Measurements from ENCODE around the gene ADGRL1. TPM values are rescaled to one million over a fixed set of nuclear protein-coding genes. Genes with fewer than 3 reads are reported as not detected.

Gene ADGRL1
- total and polyA plus RNA-seq, 10 of the 15 experiments (the other 5 are each of a cell fraction or from before 2014, with no cell fraction given), result 0.05 to 4.8 (median 0.71) TPM

DNA sequence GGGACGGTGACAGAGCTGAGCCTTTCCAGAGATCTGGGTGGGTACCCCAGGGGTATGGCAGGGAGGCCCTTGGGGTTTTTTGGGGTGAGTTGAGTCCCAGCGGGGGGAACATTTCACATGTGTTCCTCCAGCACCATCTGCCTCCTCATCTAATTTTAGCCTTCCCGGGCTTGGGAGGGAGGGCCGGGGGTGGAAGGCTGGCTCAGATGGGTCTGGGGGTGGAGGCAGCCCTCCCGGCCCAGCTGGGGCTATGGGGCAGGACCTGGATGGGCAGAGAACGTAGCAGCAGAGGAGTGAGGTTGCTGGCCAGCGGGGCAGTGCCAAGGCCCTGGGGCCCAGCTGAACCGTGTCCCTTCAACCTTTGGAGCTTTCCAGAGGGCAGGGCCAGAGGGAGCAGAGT lies 23.5 kb downstream of the ADGRL1 start:
- TF ChIP-seq SMC3 (IDR thresholded peaks at IDR 0.05; ENCODE audit: borderline replicate concordance, low read length), result no peak
- TF ChIP-seq, protein P1, sequence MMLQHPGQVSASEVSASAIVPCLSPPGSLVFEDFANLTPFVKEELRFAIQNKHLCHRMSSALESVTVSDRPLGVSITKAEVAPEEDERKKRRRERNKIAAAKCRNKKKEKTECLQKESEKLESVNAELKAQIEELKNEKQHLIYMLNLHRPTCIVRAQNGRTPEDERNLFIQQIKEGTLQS (IDR thresholded peaks at IDR 0.05; ENCODE audit: borderline replicate concordance, extremely low read depth, low read depth, low read length), result no peak
- no peak for TF ChIP-seq GABPA (IDR thresholded peaks at IDR 0.05; ENCODE audit: low read depth)
- H3K27ac ChIP-seq (ENCODE audit: control insufficient read depth, insufficient read depth), result no peak overlapping the region
- H3K4me1 ChIP-seq (ENCODE audit: control insufficient read depth, insufficient read depth, low read length), result no peaks in the 10 kb centered on the region
- no peaks in the 10 kb centered on the region for H3K27me3 ChIP-seq (replicated peaks in 1 of 2; ENCODE audit: control insufficient read depth in 2 of 2, insufficient read depth in 2 of 2, low read length in 1 of 2)
- SMC1A ChIA-PET (ENCODE audit: uncharacterized antibody, unreplicated experiment), result no interaction called here
- intact Hi-C loops (cut with micrococcal nuclease; ENCODE audit: unreplicated experiment), result no loop called here
- CTCF ChIA-PET, result no interaction called here
- no peak overlapping the region for H2AFZ ChIP-seq (ENCODE audit: control insufficient read depth, low read depth, low read length)
- WGBS (ENCODE audit: insufficient coverage, insufficient replicate concordance, low lambda C conversion rate, missing lambda C conversion rate), result 32% methylated on average over 8 of the region's 8 CpGs
- no peak for FAIRE-seq
- H3K4me2 ChIP-seq (ENCODE audit: control insufficient read depth, insufficient read depth), result no peak overlapping the region
- POLR2A ChIA-PET, result no interaction called here
- no TSS peak for BruUV-seq (replicated peaks)
- no peaks in the 10 kb centered on the region for H3K9me3 ChIP-seq (replicated peaks; ENCODE audit: control insufficient read depth, insufficient read depth, low read length)
- in situ Hi-C loops (cut with MboI), result no loop called here
- H3K36me3 ChIP-seq (ENCODE audit: control insufficient read depth in 2 of 2, insufficient read depth in 2 of 2, low read length in 1 of 2), result no peaks in the 10 kb centered on the region
- H3K79me2 ChIP-seq (ENCODE audit: control insufficient read depth, insufficient read depth, low read length), result no peaks in the 10 kb centered on the region
- H4K20me1 ChIP-seq (ENCODE audit: control insufficient read depth, insufficient read depth), result no peaks in the 10 kb centered on the region
- no peak overlapping the region for H3K4me3 ChIP-seq
- RAD21 ChIA-PET (ENCODE audit: unreplicated experiment), result no interaction called here
- DNase-seq (ENCODE audit: low read depth, low spot score), result no peak
- H3K9ac ChIP-seq (ENCODE audit: control insufficient read depth, insufficient read depth, low read length), result no peak overlapping the region
- no peak for ATAC-seq

DNA sequence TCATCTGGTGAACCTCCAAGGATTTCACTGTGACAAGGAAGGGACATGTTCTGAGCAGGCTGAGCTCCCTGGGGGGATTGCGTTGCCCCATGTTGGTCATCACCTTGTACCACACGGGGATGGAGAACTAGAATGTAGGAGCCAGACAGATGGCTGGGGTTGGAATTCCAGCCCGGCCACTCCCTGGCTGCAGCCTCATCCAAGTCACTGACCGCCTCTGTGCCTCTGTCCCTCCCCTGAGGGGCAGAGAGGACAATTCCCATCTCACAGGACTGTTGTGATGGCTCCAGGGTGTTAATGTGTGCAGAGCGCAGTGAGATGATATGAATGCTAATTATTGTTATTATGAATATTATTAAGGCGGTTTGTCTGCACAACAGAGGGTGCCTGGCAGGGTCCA lies 24.1 kb downstream of the ADGRL1 start:
- ChIA-PET CTCF (no interaction called here), SMC1A (ENCODE audit: uncharacterized antibody, unreplicated experiment) (no interaction called here), POLR2A (no interaction called here), RAD21 (ENCODE audit: unreplicated experiment) (no interaction called here)
- no peaks in the 10 kb centered on the region for H3K4me1 ChIP-seq (ENCODE audit: control insufficient read depth, insufficient read depth, low read length)
- intact Hi-C loops (cut with micrococcal nuclease; ENCODE audit: unreplicated experiment), result no loop called here
- in situ Hi-C loops (cut with MboI), result no loop called here
- ATAC-seq, result no peak
- no peaks in the 10 kb centered on the region for H3K79me2 ChIP-seq (ENCODE audit: control insufficient read depth, insufficient read depth, low read length)
- H3K4me2 ChIP-seq (ENCODE audit: control insufficient read depth, insufficient read depth), result no peak overlapping the region
- H3K27ac ChIP-seq (ENCODE audit: control insufficient read depth, insufficient read depth), result no peak overlapping the region
- no peaks in the 10 kb centered on the region for H4K20me1 ChIP-seq (ENCODE audit: control insufficient read depth, insufficient read depth)
- 39% methylated on average over 6 of the region's 6 CpGs for WGBS (ENCODE audit: insufficient coverage, insufficient replicate concordance, low lambda C conversion rate, missing lambda C conversion rate)
- H2AFZ ChIP-seq (ENCODE audit: control insufficient read depth, low read depth, low read length), result no peak overlapping the region
- no peaks in the 10 kb centered on the region for H3K9me3 ChIP-seq (replicated peaks; ENCODE audit: control insufficient read depth, insufficient read depth, low read length)
- H3K36me3 ChIP-seq (ENCODE audit: control insufficient read depth in 2 of 2, insufficient read depth in 2 of 2, low read length in 1 of 2), result no peaks in the 10 kb centered on the region
- no peak overlapping the region for H3K4me3 ChIP-seq
- DNase-seq (ENCODE audit: low read depth, low spot score), result no peak
- no peak for FAIRE-seq
- no TSS peak for BruUV-seq (replicated peaks)
- H3K9ac ChIP-seq (ENCODE audit: control insufficient read depth, insufficient read depth, low read length), result no peak overlapping the region
- H3K27me3 ChIP-seq (replicated peaks in 1 of 2; ENCODE audit: control insufficient read depth in 2 of 2, insufficient read depth in 2 of 2, low read length in 1 of 2), result no peaks in the 10 kb centered on the region
- TF ChIP-seq RBBP5 (conservative IDR thresholded peaks at IDR 0.05) (no peak), SIN3A (IDR thresholded peaks at IDR 0.05; ENCODE audit: low read depth, low read length) (no peak), RB1 (IDR thresholded peaks at IDR 0.05; ENCODE audit: borderline replicate concordance) (no peak), CREM (IDR thresholded peaks at IDR 0.05; ENCODE audit: low read depth) (no peak), SP1 (IDR thresholded peaks at IDR 0.05; ENCODE audit: low read depth, low read length) (no peak), NRF1 (conservative IDR thresholded peaks at IDR 0.05; ENCODE audit: low read depth, low read length) (no peak), JUNB (IDR thresholded peaks at IDR 0.05) (no peak), ATF7 (IDR thresholded peaks at IDR 0.05; ENCODE audit: low read depth) (no peak), TAF1 (IDR thresholded peaks at IDR 0.05; ENCODE audit: borderline replicate concordance, low read depth, low read length) (no peak), SIX5 (IDR thresholded peaks at IDR 0.05; ENCODE audit: low read depth, low read length, severe bottlenecking) (no peak), CEBPB (IDR thresholded peaks at IDR 0.05; ENCODE audit: borderline replicate concordance in 1 of 2, low read depth in 2 of 2, low read length in 2 of 2) (no peak)
- TF ChIP-seq, protein P2, sequence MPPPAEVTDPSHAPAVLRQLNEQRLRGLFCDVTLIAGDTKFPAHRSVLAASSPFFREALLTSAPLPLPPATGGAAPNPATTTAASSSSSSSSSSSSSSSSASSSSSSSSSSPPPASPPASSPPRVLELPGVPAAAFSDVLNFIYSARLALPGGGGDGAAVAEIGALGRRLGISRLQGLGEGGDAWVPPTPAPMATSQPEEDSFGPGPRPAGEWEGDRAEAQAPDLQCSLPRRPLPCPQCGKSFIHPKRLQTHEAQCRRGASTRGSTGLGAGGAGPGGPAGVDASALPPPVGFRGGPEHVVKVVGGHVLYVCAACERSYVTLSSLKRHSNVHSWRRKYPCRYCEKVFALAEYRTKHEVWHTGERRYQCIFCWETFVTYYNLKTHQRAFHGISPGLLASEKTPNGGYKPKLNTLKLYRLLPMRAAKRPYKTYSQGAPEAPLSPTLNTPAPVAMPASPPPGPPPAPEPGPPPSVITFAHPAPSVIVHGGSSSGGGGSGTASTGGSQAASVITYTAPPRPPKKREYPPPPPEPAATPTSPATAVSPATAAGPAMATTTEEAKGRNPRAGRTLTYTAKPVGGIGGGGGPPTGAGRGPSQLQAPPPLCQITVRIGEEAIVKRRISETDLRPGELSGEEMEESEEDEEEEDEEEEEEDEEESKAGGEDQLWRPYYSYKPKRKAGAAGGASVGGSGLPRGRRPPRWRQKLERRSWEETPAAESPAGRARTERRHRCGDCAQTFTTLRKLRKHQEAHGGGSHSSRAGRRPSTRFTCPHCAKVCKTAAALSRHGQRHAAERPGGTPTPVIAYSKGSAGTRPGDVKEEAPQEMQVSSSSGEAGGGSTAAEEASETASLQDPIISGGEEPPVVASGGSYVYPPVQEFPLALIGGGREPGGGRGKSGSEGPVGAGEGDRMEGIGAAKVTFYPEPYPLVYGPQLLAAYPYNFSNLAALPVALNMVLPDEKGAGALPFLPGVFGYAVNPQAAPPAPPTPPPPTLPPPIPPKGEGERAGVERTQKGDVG (CRISPR knock-in tag; IDR thresholded peaks at IDR 0.05), result no peak
- TF ChIP-seq, protein P3, sequence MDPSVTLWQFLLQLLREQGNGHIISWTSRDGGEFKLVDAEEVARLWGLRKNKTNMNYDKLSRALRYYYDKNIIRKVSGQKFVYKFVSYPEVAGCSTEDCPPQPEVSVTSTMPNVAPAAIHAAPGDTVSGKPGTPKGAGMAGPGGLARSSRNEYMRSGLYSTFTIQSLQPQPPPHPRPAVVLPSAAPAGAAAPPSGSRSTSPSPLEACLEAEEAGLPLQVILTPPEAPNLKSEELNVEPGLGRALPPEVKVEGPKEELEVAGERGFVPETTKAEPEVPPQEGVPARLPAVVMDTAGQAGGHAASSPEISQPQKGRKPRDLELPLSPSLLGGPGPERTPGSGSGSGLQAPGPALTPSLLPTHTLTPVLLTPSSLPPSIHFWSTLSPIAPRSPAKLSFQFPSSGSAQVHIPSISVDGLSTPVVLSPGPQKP (IDR thresholded peaks at IDR 0.05; ENCODE audit: low read depth, low read length), result no peak

Measured in GM12878 (cell line).